Measurements from ENCODE around the gene EP400. TPM values are rescaled to one million over a fixed set of nuclear protein-coding genes. Genes with fewer than 3 reads are reported as not detected.

EP400 gene
- total and polyA plus RNA-seq, 2 of the 8 experiments (the other 6 are each of a cell fraction or from before 2014, with no cell fraction given), result 13.1 to 69.7 TPM

DNA sequence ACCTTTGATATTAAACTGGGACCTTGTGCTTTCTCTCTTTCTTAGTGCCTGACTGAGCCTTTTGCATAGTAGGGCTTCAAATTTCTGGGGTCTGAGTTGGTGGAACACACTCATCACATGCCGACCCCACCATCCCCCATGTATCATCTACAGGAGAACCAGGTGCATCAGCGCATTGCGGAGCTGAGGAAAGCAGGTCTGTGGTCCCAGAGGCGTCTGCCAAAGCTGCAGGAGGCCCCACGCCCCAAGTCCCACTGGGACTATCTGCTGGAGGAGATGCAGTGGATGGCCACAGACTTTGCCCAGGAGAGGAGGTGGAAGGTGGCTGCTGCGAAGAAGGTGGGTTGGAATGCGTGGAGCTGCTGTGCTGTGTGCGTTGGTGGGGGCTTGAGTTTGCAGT, 37.8 kb downstream of the EP400 start (continued):
- TF ChIP-seq, protein P1, sequence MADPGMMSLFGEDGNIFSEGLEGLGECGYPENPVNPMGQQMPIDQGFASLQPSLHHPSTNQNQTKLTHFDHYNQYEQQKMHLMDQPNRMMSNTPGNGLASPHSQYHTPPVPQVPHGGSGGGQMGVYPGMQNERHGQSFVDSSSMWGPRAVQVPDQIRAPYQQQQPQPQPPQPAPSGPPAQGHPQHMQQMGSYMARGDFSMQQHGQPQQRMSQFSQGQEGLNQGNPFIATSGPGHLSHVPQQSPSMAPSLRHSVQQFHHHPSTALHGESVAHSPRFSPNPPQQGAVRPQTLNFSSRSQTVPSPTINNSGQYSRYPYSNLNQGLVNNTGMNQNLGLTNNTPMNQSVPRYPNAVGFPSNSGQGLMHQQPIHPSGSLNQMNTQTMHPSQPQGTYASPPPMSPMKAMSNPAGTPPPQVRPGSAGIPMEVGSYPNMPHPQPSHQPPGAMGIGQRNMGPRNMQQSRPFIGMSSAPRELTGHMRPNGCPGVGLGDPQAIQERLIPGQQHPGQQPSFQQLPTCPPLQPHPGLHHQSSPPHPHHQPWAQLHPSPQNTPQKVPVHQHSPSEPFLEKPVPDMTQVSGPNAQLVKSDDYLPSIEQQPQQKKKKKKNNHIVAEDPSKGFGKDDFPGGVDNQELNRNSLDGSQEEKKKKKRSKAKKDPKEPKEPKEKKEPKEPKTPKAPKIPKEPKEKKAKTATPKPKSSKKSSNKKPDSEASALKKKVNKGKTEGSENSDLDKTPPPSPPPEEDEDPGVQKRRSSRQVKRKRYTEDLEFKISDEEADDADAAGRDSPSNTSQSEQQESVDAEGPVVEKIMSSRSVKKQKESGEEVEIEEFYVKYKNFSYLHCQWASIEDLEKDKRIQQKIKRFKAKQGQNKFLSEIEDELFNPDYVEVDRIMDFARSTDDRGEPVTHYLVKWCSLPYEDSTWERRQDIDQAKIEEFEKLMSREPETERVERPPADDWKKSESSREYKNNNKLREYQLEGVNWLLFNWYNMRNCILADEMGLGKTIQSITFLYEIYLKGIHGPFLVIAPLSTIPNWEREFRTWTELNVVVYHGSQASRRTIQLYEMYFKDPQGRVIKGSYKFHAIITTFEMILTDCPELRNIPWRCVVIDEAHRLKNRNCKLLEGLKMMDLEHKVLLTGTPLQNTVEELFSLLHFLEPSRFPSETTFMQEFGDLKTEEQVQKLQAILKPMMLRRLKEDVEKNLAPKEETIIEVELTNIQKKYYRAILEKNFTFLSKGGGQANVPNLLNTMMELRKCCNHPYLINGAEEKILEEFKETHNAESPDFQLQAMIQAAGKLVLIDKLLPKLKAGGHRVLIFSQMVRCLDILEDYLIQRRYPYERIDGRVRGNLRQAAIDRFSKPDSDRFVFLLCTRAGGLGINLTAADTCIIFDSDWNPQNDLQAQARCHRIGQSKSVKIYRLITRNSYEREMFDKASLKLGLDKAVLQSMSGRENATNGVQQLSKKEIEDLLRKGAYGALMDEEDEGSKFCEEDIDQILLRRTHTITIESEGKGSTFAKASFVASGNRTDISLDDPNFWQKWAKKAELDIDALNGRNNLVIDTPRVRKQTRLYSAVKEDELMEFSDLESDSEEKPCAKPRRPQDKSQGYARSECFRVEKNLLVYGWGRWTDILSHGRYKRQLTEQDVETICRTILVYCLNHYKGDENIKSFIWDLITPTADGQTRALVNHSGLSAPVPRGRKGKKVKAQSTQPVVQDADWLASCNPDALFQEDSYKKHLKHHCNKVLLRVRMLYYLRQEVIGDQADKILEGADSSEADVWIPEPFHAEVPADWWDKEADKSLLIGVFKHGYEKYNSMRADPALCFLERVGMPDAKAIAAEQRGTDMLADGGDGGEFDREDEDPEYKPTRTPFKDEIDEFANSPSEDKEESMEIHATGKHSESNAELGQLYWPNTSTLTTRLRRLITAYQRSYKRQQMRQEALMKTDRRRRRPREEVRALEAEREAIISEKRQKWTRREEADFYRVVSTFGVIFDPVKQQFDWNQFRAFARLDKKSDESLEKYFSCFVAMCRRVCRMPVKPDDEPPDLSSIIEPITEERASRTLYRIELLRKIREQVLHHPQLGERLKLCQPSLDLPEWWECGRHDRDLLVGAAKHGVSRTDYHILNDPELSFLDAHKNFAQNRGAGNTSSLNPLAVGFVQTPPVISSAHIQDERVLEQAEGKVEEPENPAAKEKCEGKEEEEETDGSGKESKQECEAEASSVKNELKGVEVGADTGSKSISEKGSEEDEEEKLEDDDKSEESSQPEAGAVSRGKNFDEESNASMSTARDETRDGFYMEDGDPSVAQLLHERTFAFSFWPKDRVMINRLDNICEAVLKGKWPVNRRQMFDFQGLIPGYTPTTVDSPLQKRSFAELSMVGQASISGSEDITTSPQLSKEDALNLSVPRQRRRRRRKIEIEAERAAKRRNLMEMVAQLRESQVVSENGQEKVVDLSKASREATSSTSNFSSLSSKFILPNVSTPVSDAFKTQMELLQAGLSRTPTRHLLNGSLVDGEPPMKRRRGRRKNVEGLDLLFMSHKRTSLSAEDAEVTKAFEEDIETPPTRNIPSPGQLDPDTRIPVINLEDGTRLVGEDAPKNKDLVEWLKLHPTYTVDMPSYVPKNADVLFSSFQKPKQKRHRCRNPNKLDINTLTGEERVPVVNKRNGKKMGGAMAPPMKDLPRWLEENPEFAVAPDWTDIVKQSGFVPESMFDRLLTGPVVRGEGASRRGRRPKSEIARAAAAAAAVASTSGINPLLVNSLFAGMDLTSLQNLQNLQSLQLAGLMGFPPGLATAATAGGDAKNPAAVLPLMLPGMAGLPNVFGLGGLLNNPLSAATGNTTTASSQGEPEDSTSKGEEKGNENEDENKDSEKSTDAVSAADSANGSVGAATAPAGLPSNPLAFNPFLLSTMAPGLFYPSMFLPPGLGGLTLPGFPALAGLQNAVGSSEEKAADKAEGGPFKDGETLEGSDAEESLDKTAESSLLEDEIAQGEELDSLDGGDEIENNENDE (IDR thresholded peaks at IDR 0.05; ENCODE audit: insufficient replicate concordance, low read length), result no peak
- TF ChIP-seq PHF8 (conservative IDR thresholded peaks at IDR 0.05; ENCODE audit: low read depth, low read length), result no peak
- no peak for TF ChIP-seq CREB1 (IDR thresholded peaks at IDR 0.05)
- TF ChIP-seq SP1 (IDR thresholded peaks at IDR 0.05; ENCODE audit: low read depth, low read length), result no peak

Measured in H1 (cell line).